BLaER1 treated with 17β-estradiol and CSF1 and Interleukin-3, amounts not matched to agents 10 nM and 100 nM (cell line): ENCODE data around the gene NSMCE4A.
"Not testable (repeated sequence)": the region's sequence is repeated elsewhere in the genome, so short reads cannot be mapped to it uniquely, and the experiment has no call there.

Experiments used
- H3K27ac ChIP-seq, 11 experiments: shearing (Covaris generic); formaldehyde crosslinking; 2 replicates each; pipeline ENCODE4 v1.8.1; 2022
- H3K27me3 ChIP-seq, 11 experiments: shearing (Covaris generic); formaldehyde crosslinking; 2 replicates each; pipeline ENCODE4 v1.8.1; 2022
- H3K36me3 ChIP-seq, 11 experiments: shearing (Covaris generic); formaldehyde crosslinking; 2 replicates each; pipeline ENCODE4 v1.8.1; 2022
- H3K4me1 ChIP-seq, 10 experiments: shearing (Covaris generic); formaldehyde crosslinking; 2 replicates each; pipeline ENCODE4 v1.8.1; 2022
- H3K4me2 ChIP-seq, 11 experiments: shearing (Covaris generic); formaldehyde crosslinking; 2 replicates each; pipeline ENCODE4 v1.8.1; 2022
- H3K4me3 ChIP-seq, 10 experiments: shearing (Covaris generic); formaldehyde crosslinking; 2 replicates each; pipeline ENCODE4 v1.8.1; 2022
- H3K9ac ChIP-seq, 11 experiments: shearing (Covaris generic); formaldehyde crosslinking; 2 replicates each; pipeline ENCODE4 v1.8.1; 2022
- H3K9me3 ChIP-seq, 11 experiments: shearing (Covaris generic); formaldehyde crosslinking; replicated peaks in 1 of 11; 2 replicates each; pipeline ENCODE4 v1.8.1; 2022
- H4K20me1 ChIP-seq, 11 experiments: shearing (Covaris generic); formaldehyde crosslinking; 2 replicates each; pipeline ENCODE4 v1.8.1; 2022
- Cebpa-rat ChIP-seq, 11 experiments: shearing (Covaris generic); IDR thresholded peaks; 2 replicates each; pipeline ENCODE4 v1.8.1; 2022

NSMCE4A gene

GRCh38 chr10:122014652-122015248 is 39.7 kb upstream of the NSMCE4A start:
- no peak overlapping the region for H3K27ac ChIP-seq
- H3K27me3 ChIP-seq: no peaks in the 10 kb centered on the region
- H3K4me2 ChIP-seq: no peak overlapping the region
- H3K36me3 ChIP-seq: no peaks in the 10 kb centered on the region
- TF ChIP-seq Cebpa-rat (IDR thresholded peaks at IDR 0.05): no peak
- H3K9ac ChIP-seq: no peak overlapping the region
- H4K20me1 ChIP-seq: no peaks in the 10 kb centered on the region
- peaks cover 0 to 13% (median 11%) of the 10 kb centered on the region in 10 experiments; a peak in 14 of 20 replicates for H3K4me1 ChIP-seq
- peaks cover 0 to 5% (median 0%) of the 10 kb centered on the region in 11 experiments; a peak in 4 of 22 replicates for H3K9me3 ChIP-seq
- no peak overlapping the region for H3K4me3 ChIP-seq

GRCh38 chr10:122013311-122013780 is 38.3 kb upstream of the NSMCE4A start:
- no peak for TF ChIP-seq Cebpa-rat (IDR thresholded peaks at IDR 0.05)
- Histone ChIP-seq H3K9me3 (peaks cover 0 to 5% (median 0%) of the 10 kb centered on the region in 11 experiments; a peak in 4 of 22 replicates), H3K27me3 (no peaks in the 10 kb centered on the region), H3K9ac (no peak overlapping the region), H3K36me3 (no peaks in the 10 kb centered on the region), H3K4me1 (peaks cover 0 to 13% (median 11%) of the 10 kb centered on the region in 10 experiments; a peak in 14 of 20 replicates), H3K4me2 (no peak overlapping the region), H4K20me1 (no peaks in the 10 kb centered on the region), H3K4me3 (no peak overlapping the region), H3K27ac (no peak overlapping the region)

GRCh38 chr10:122012731-122013130 is 37.7 kb upstream of the NSMCE4A start:
- no peak overlapping the region for H3K4me3 ChIP-seq
- TF ChIP-seq Cebpa-rat (IDR thresholded peaks at IDR 0.05): no peak
- no peaks in the 10 kb centered on the region for H4K20me1 ChIP-seq
- peaks cover 0 to 13% (median 11%) of the 10 kb centered on the region in 10 experiments; a peak in 14 of 20 replicates for H3K4me1 ChIP-seq
- H3K9me3 ChIP-seq: peaks cover 0 to 5% (median 0%) of the 10 kb centered on the region in 11 experiments; a peak in 4 of 22 replicates
- H3K27ac ChIP-seq: no peak overlapping the region
- no peaks in the 10 kb centered on the region for H3K27me3 ChIP-seq
- no peak overlapping the region for H3K4me2 ChIP-seq
- H3K9ac ChIP-seq: no peak overlapping the region
- no peaks in the 10 kb centered on the region for H3K36me3 ChIP-seq

- Histone ChIP-seq H3K4me1 (peaks cover 0 to 13% (median 11%) of the 10 kb centered on the region in 10 experiments; a peak in 14 of 20 replicates), H3K4me3 (no peak overlapping the region), H3K9me3 (peaks cover 0 to 5% (median 0%) of the 10 kb centered on the region in 11 experiments; a peak in 4 of 22 replicates), H3K36me3 (no peaks in the 10 kb centered on the region), H3K9ac (no peak overlapping the region), H3K27ac (no peak overlapping the region), H3K4me2 (peak overlapping the region in 9 of 11 experiments; percentile 8 to 66 (median 50); a peak in 17 of 22 replicates), H3K27me3 (no peaks in the 10 kb centered on the region), H4K20me1 (no peaks in the 10 kb centered on the region)
- TF ChIP-seq Cebpa-rat (IDR thresholded peaks at IDR 0.05): no peak
These were observed 35.5 kb upstream of the NSMCE4A start for GRCh38 chr10:122010405-122011050.

- H3K36me3 ChIP-seq: no peaks in the 10 kb centered on the region
- H3K4me2 ChIP-seq: no peak overlapping the region
- no peak overlapping the region for H3K9ac ChIP-seq
- TF ChIP-seq Cebpa-rat (IDR thresholded peaks at IDR 0.05): no peak
- no peaks in the 10 kb centered on the region for H3K27me3 ChIP-seq
- H4K20me1 ChIP-seq: no peaks in the 10 kb centered on the region
- no peak overlapping the region for H3K4me3 ChIP-seq
- peaks cover 0 to 13% (median 11%) of the 10 kb centered on the region in 10 experiments; a peak in 14 of 20 replicates for H3K4me1 ChIP-seq
- no peak overlapping the region for H3K27ac ChIP-seq
- peaks cover 7 to 24% (median 15%) of the 10 kb centered on the region in 11 experiments; a peak in 21 of 22 replicates for H3K9me3 ChIP-seq
These were observed 32.4 kb upstream of the NSMCE4A start for GRCh38 chr10:122007415-122007814.

- no peak for TF ChIP-seq Cebpa-rat (IDR thresholded peaks at IDR 0.05)
- Histone ChIP-seq H4K20me1 (no peaks in the 10 kb centered on the region), H3K27ac (no peak overlapping the region), H3K9ac (no peak overlapping the region), H3K4me1 (no peaks in the 10 kb centered on the region), H3K9me3 (peaks cover 29 to 56% (median 43%) of the 10 kb centered on the region in 11 experiments), H3K36me3 (no peaks in the 10 kb centered on the region), H3K4me2 (no peak overlapping the region), H3K27me3 (no peaks in the 10 kb centered on the region), H3K4me3 (no peak overlapping the region)
These were observed 26.7 kb upstream of the NSMCE4A start for GRCh38 chr10:122001698-122002097.

- Histone ChIP-seq H4K20me1 (no peaks in the 10 kb centered on the region), H3K27me3 (no peaks in the 10 kb centered on the region), H3K9me3 (peaks cover 29 to 50% (median 43%) of the 10 kb centered on the region in 11 experiments), H3K36me3 (no peaks in the 10 kb centered on the region), H3K9ac (no peak overlapping the region), H3K4me3 (no peak overlapping the region), H3K4me1 (no peaks in the 10 kb centered on the region), H3K27ac (no peak overlapping the region), H3K4me2 (no peak overlapping the region)
- TF ChIP-seq Cebpa-rat (IDR thresholded peaks at IDR 0.05): no peak
These were observed 24.3 kb upstream of the NSMCE4A start for GRCh38 chr10:121999301-121999700.

GRCh38 chr10:121998462-121998861 is 23.4 kb upstream of the NSMCE4A start:
- Histone ChIP-seq H3K4me1 (no peaks in the 10 kb centered on the region), H3K36me3 (no peaks in the 10 kb centered on the region), H3K9me3 (peaks cover 29 to 44% (median 37%) of the 10 kb centered on the region in 11 experiments), H3K4me2 (no peak overlapping the region), H3K4me3 (no peak overlapping the region), H4K20me1 (no peaks in the 10 kb centered on the region), H3K27me3 (no peaks in the 10 kb centered on the region), H3K27ac (no peak overlapping the region), H3K9ac (no peak overlapping the region)
- TF ChIP-seq Cebpa-rat (IDR thresholded peaks at IDR 0.05): no peak

- H4K20me1 ChIP-seq: no peaks in the 10 kb centered on the region
- no peak overlapping the region for H3K4me2 ChIP-seq
- H3K4me3 ChIP-seq: no peak overlapping the region
- H3K27ac ChIP-seq: no peak overlapping the region
- H3K36me3 ChIP-seq: no peaks in the 10 kb centered on the region
- no peak overlapping the region for H3K9ac ChIP-seq
- no peaks in the 10 kb centered on the region for H3K4me1 ChIP-seq
- peaks cover 0 to 7% (median 3%) of the 10 kb centered on the region in 11 experiments; a peak in 3 of 22 replicates for H3K9me3 ChIP-seq
- no peaks in the 10 kb centered on the region for H3K27me3 ChIP-seq
- no peak for TF ChIP-seq Cebpa-rat (IDR thresholded peaks at IDR 0.05)
These were observed 19.5 kb upstream of the NSMCE4A start for GRCh38 chr10:121994429-121994941.

GRCh38 chr10:121991727-121992126 is 16.7 kb upstream of the NSMCE4A start:
- not testable (repeated sequence) for H3K9ac ChIP-seq, H3K27me3 ChIP-seq, H4K20me1 ChIP-seq, H3K4me2 ChIP-seq, H3K4me1 ChIP-seq, H3K4me3 ChIP-seq, H3K27ac ChIP-seq, H3K36me3 ChIP-seq
- peaks cover 0 to 13% (median 1%) of the 10 kb centered on the region in 11 experiments; a peak in 4 of 22 replicates for H3K9me3 ChIP-seq
